PFSK-1 (cell line): ENCODE data around the gene SLC44A5.

Experiments
- FOXP2 ChIP-seq: optimal IDR thresholded peaks from 2 replicates; pipeline ENCODE3; 2011; ENCODE audit warnings: borderline replicate concordance, control low read depth, inconsistent platforms; ENCODE audit not compliant: insufficient read depth; ENCODE audit errors: extremely low read length, extremely low read depth
- POLR2AphosphoS5 ChIP-seq: IDR thresholded peaks from 2 replicates; pipeline ENCODE4 v1.6.1; 2012; ENCODE audit warnings: low read depth, mild to moderate bottlenecking, control low read depth, low read length, moderate library complexity
- SIN3A ChIP-seq: IDR thresholded peaks from 2 replicates; pipeline ENCODE4 v1.6.1; 2012; ENCODE audit warnings: mild to moderate bottlenecking, low read length, moderate library complexity, borderline replicate concordance; ENCODE audit not compliant: insufficient read depth
- TAF1 ChIP-seq: IDR thresholded peaks from 2 replicates; pipeline ENCODE4 v1.6.1; 2012; ENCODE audit warnings: low read length, control low read depth, borderline replicate concordance; ENCODE audit not compliant: insufficient read depth
- TF ChIP-seq, protein P1 (sequence below), 2 experiments: IDR thresholded peaks; 2 replicates each; pipeline versions ENCODE4 v1.6.1 to v1.8.0; 2011 to 2012; ENCODE audit warnings: low read depth in 2 of 2, low read length in 2 of 2, control low read depth in 1 of 2, inconsistent platforms in 1 of 2, mild to moderate bottlenecking in 1 of 2, moderate library complexity in 1 of 2; ENCODE audit not compliant: insufficient read depth in 1 of 2

SLC44A5 gene

DNA sequence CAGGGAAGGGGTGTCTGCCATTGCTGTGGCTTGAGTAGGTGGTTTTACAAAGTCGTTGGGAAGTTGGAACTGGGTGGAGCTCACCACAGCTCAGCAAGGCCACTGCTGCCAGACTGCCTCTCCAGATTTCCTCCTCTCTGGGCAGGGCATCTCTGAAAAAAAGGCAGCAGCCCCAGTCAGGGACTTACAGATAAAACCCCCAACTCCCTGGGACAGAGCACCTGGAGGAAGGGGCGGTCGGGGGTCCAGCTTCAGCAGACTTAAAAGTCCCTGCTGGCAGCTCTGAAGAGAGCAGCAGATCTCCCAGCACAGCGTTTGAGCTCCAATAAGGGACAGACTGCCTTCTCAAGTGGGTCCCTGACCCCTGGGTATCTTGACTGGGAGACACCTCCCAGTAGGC is 352.6 kb downstream of the SLC44A5 start:
- TF ChIP-seq FOXP2, result no peak

DNA sequence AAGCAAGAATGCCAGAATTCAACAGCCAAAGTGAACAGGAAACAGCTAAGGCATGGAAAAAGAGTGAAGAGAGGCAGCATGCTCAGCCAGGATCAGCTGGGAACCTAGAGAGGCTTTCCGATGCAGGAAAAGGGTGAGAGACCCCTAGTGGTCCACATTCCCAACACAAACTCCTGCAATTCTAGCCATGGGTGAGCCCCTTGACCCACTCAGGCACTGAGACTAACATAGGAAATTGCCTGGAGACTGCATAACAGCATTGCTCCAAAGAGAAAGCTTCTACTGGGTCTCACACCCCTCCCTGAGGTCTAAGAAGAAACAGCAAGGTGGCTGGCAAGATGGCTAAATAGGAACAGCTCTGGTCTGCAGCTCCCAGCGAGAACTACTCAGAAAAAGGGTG is 353.5 kb downstream of the SLC44A5 start:
- TF ChIP-seq, protein P1, sequence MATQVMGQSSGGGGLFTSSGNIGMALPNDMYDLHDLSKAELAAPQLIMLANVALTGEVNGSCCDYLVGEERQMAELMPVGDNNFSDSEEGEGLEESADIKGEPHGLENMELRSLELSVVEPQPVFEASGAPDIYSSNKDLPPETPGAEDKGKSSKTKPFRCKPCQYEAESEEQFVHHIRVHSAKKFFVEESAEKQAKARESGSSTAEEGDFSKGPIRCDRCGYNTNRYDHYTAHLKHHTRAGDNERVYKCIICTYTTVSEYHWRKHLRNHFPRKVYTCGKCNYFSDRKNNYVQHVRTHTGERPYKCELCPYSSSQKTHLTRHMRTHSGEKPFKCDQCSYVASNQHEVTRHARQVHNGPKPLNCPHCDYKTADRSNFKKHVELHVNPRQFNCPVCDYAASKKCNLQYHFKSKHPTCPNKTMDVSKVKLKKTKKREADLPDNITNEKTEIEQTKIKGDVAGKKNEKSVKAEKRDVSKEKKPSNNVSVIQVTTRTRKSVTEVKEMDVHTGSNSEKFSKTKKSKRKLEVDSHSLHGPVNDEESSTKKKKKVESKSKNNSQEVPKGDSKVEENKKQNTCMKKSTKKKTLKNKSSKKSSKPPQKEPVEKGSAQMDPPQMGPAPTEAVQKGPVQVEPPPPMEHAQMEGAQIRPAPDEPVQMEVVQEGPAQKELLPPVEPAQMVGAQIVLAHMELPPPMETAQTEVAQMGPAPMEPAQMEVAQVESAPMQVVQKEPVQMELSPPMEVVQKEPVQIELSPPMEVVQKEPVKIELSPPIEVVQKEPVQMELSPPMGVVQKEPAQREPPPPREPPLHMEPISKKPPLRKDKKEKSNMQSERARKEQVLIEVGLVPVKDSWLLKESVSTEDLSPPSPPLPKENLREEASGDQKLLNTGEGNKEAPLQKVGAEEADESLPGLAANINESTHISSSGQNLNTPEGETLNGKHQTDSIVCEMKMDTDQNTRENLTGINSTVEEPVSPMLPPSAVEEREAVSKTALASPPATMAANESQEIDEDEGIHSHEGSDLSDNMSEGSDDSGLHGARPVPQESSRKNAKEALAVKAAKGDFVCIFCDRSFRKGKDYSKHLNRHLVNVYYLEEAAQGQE (IDR thresholded peaks at IDR 0.05; ENCODE audit: insufficient read depth in 1 of 2, low read depth in 2 of 2, low read length in 2 of 2), result no peak

DNA sequence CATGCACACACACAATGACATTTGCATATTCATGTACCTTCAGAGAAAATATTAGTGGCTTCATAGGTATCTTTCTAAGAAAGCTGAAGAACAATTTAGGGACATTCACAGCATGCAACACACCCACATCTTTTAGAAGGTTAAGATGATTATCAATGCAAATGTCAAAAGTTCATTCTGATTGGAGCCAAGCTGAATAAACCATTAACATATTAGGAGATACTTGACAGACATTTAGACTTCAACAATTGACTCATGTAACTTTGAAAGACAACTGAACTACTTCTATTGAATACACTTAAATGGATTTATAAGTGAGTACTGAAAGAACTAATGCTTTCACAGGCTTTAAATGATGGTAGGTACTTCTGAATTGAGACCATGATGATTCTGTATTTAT is 365.7 kb downstream of the SLC44A5 start:
- TF ChIP-seq POLR2AphosphoS5, result no peak
- TF ChIP-seq SIN3A, result no peak
- TF ChIP-seq TAF1, result no peak
- no peak for TF ChIP-seq FOXP2
- TF ChIP-seq, protein P1 (IDR thresholded peaks at IDR 0.05; ENCODE audit: insufficient read depth in 1 of 2, low read depth in 2 of 2, low read length in 2 of 2), result no peak

DNA sequence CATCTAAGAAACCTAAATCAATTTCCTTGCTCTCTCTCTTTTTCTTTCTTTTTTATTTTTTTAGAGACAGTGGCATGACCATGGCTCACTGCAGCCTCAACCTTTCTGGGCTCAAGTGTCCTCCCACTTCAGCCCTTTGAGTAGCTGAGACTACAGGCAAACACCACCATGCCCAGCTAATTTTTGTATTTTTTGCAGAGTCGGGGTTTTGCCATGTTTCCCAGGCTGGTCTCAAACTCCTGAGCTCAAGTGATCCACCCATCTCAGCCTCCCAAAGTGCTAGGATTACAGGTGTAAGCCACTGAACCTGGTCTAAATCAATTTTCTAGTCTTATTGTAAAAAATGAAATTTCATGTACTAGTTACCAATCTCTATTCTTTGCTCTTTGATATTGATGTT is 367.8 kb downstream of the SLC44A5 start:
- no peak for TF ChIP-seq TAF1
- no peak for TF ChIP-seq POLR2AphosphoS5
- TF ChIP-seq, protein P1 (IDR thresholded peaks at IDR 0.05; ENCODE audit: insufficient read depth in 1 of 2, low read depth in 2 of 2, low read length in 2 of 2), result no peak
- TF ChIP-seq SIN3A, result no peak
- no peak for TF ChIP-seq FOXP2

DNA sequence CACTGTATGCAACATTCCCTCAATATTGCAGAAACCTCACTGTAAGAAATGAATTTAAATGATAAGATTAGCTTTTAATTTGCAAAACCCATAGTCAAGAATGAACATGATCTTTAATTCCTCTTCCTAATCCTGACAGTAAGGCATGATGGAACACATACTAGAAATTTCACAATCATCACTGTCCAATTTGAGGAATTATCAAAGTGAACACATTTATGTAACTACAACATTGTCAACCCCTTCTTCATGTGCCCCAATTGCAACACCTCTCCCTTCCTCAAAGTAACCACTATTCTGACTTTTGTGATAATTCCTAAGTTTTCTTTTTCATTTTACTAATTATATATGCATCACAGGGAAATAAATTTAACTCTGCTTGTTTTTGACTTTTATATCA is 373.6 kb downstream of the SLC44A5 start:
- TF ChIP-seq POLR2AphosphoS5 (no peak), TAF1 (no peak), FOXP2 (no peak), SIN3A (no peak)
- TF ChIP-seq, protein P1 (IDR thresholded peaks at IDR 0.05; ENCODE audit: insufficient read depth in 1 of 2, low read depth in 2 of 2, low read length in 2 of 2), result no peak

DNA sequence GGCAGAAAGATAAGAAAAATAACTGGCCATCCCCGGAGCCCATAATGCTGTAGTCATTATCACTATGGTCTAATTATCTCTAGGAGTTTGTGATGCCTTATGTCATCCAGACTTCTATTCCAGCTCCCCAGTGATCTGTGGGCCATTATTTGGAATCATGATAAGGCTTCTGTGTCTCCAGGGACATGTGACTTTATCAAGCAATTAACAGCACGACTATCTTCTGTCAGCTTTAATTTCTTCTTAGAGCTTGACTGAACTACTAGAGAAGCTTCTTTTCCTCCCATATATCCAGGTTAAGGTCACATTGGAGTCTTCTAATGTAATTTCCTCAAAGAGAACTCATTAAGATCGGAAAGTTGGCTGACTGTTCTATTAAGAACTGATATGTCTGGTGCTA is 376.4 kb downstream of the SLC44A5 start:
- TF ChIP-seq, protein P1 (IDR thresholded peaks at IDR 0.05; ENCODE audit: insufficient read depth in 1 of 2, low read depth in 2 of 2, low read length in 2 of 2), result no peak
- TF ChIP-seq POLR2AphosphoS5 (no peak), TAF1 (no peak), FOXP2 (no peak)
